Right lobe of liver (tissue), 4 donors: ENCODE data around the gene LRRC8D.

Source experiments
- CTCF ChIP-seq, 4 donors: fragments of 200-600 bp in 3 of 4; fragments of 450-650 bp in 1 of 4; IDR thresholded peaks; one replicate each; pipeline versions ENCODE4 v1.5.1 to v1.8.0; 2016 to 2022; ENCODE audit warnings: antibody characterized with exemption in 4 of 4, mild to moderate bottlenecking in 2 of 4
- POLR2A ChIP-seq: fragments of 450-650 bp; IDR thresholded peaks from one replicate; pipeline ENCODE4 v1.6.1; 2017; ENCODE audit warnings: antibody characterized with exemption, mild to moderate bottlenecking
- donor health status: DM: no; HTN: no; CAD: no.
- donor health status: DM: no; HTN: no; CAD: no.
- donor health status: DM: no; HTN: yes; CAD: no.

GRCh38 chr1:89953131-89953626 lies 132.3 kb downstream of the LRRC8D start:
- TF ChIP-seq CTCF (IDR thresholded peaks at IDR 0.05) (peak; percentile 30 to 46 (median 39)), POLR2A (no peak)
